NT2/D1 (cell line): ENCODE data around the gene BAAT.

ENCODE experiments used
- DNase-seq: peaks from one replicate; pipeline ENCODE4 v3.0.0-alpha.2; 2011; ENCODE audit warnings: low read depth, low spot score
- H3K27me3 ChIP-seq: 2 replicates; pipeline ENCODE4 v1.6.0; 2011; ENCODE audit warnings: mild to moderate bottlenecking; ENCODE audit not compliant: insufficient read length, insufficient read depth
- H3K36me3 ChIP-seq: 2 replicates; pipeline ENCODE4 v1.6.1; 2011; ENCODE audit warnings: mild to moderate bottlenecking, low read length, mixed read lengths; ENCODE audit not compliant: insufficient read depth, insufficient read length
- H3K4me1 ChIP-seq: 2 replicates; pipeline ENCODE4 v1.5.1; 2011; ENCODE audit not compliant: insufficient read depth, insufficient read length
- H3K4me3 ChIP-seq: 2 replicates; pipeline ENCODE4 v1.5.1; 2011; ENCODE audit warnings: low read depth; ENCODE audit not compliant: insufficient read length
- H3K9ac ChIP-seq: 2 replicates; pipeline ENCODE4 v1.6.0; 2011; ENCODE audit warnings: low read depth; ENCODE audit not compliant: insufficient read length
- H3K9me3 ChIP-seq: 2 replicates; pipeline ENCODE4 v1.5.1; 2011; ENCODE audit warnings: mild to moderate bottlenecking, low read length; ENCODE audit not compliant: insufficient read depth
- SUZ12 ChIP-seq: IDR thresholded peaks from 2 replicates; pipeline ENCODE4 v1.6.1; 2011; ENCODE audit not compliant: insufficient read length, insufficient read depth; ENCODE audit errors: extremely low read depth
- YY1 ChIP-seq: IDR thresholded peaks from 2 replicates; pipeline ENCODE4 v1.6.1; 2011; ENCODE audit not compliant: insufficient read length, insufficient read depth
- ZNF274 ChIP-seq: IDR thresholded peaks from 2 replicates; pipeline ENCODE4 v1.6.1; 2011; ENCODE audit warnings: mild to moderate bottlenecking, low read depth, low read length

Gene BAAT

GRCh38 chr9:101381833-101382342, 2.9 kb downstream of the BAAT start:
- Histone ChIP-seq H3K4me1 (no peaks in the 10 kb centered on the region), H3K9ac (no peak overlapping the region), H3K27me3 (no peaks in the 10 kb centered on the region), H3K36me3 (peaks cover 4% of the 10 kb centered on the region), H3K4me3 (no peak overlapping the region), H3K9me3 (peaks cover 26% of the 10 kb centered on the region)
- DNase-seq: no peak
- no peak for TF ChIP-seq ZNF274
- TF ChIP-seq SUZ12: no peak
- TF ChIP-seq YY1: no peak

DNA sequence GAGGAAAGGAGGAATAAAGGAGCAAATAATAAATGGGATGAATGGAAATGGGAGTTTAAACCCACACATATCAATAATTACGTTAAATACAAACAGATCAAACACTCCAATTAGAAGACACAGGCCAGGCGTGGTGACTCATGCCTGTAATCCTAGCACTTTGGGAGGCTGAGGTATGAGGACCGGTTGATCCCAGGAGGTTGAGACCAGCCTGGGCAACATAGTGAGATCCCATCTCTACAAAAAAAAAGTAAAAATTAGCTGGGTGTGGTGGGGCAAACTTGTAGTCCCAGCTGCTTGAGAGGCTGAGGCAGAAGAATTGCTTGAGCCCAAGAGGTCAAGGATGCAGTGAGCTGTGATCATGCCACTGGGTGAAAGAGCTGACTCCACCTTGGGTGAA, 3.7 kb downstream of the BAAT start:
- TF ChIP-seq SUZ12: no peak
- TF ChIP-seq YY1: no peak
- TF ChIP-seq ZNF274: no peak
- Histone ChIP-seq H3K9me3 (peaks cover 19% of the 10 kb centered on the region), H3K4me3 (no peak overlapping the region), H3K4me1 (no peaks in the 10 kb centered on the region), H3K27me3 (no peaks in the 10 kb centered on the region), H3K36me3 (no peaks in the 10 kb centered on the region), H3K9ac (no peak overlapping the region)
- DNase-seq: no peak

DNA sequence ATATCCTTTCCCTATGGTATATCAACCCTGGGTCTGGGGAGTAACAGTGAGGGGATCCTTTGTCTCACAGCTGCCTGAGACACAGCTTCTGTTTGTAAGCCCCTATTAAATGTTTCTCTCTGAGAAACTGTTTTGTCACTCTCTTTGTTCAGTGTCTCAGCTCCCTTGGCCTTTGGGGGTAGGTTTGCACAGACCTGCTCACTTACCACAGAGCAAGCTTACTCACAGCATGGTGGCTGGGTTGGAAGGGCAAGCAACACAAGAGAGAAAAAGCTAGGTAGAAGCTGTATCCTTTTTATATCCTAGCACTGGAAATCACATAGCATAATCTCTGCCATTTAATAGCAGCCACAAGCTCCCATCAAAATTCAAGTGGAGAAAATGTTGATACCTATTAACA, 4.5 kb downstream of the BAAT start:
- no peak overlapping the region for H3K4me3 ChIP-seq
- TF ChIP-seq ZNF274: no peak
- TF ChIP-seq YY1: no peak
- TF ChIP-seq SUZ12: no peak
- H3K9ac ChIP-seq: no peak overlapping the region
- H3K27me3 ChIP-seq: no peaks in the 10 kb centered on the region
- no peak for DNase-seq
- H3K36me3 ChIP-seq: no peaks in the 10 kb centered on the region
- no peaks in the 10 kb centered on the region for H3K4me1 ChIP-seq
- H3K9me3 ChIP-seq: peaks cover 11% of the 10 kb centered on the region; the same call in 1 of the 2 replicates

GRCh38 chr9:101376111-101376848, 8.5 kb downstream of the BAAT start:
- no peaks in the 10 kb centered on the region for H3K4me1 ChIP-seq
- H3K27me3 ChIP-seq: no peaks in the 10 kb centered on the region
- no peak overlapping the region for H3K4me3 ChIP-seq
- H3K9me3 ChIP-seq: no peaks in the 10 kb centered on the region
- DNase-seq: no peak
- TF ChIP-seq ZNF274 (no peak), SUZ12 (no peak), YY1 (no peak)
- no peak overlapping the region for H3K9ac ChIP-seq
- no peaks in the 10 kb centered on the region for H3K36me3 ChIP-seq

DNA sequence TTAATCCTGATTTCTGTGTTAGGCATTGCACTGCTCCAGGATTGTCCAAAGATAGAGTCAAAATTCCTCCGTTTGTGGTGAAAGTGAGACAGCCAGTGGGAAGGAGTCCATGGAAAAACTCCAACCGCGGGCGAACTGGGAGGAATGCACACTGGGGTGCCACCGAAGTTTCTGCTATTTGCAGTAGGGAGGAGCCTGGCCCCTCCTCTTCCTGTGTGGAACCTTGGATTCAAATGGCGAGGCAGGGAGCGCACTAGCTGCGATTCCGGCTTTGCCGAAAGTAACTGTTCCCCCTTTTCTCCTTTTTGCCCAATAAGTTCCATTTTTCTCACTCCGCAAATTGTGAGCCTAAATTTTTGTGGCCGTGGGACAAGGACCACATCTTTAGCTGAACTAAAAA, 9.3 kb downstream of the BAAT start:
- no peak overlapping the region for H3K9ac ChIP-seq
- H3K36me3 ChIP-seq: no peaks in the 10 kb centered on the region
- no peak overlapping the region for H3K4me3 ChIP-seq
- DNase-seq: no peak
- H3K27me3 ChIP-seq: no peaks in the 10 kb centered on the region
- no peaks in the 10 kb centered on the region for H3K4me1 ChIP-seq
- TF ChIP-seq SUZ12: no peak
- TF ChIP-seq ZNF274: no peak
- no peak for TF ChIP-seq YY1
- no peaks in the 10 kb centered on the region for H3K9me3 ChIP-seq

- no peak overlapping the region for H3K4me3 ChIP-seq
- H3K4me1 ChIP-seq: no peaks in the 10 kb centered on the region
- H3K9ac ChIP-seq: no peak overlapping the region
- H3K27me3 ChIP-seq: no peaks in the 10 kb centered on the region
- no peaks in the 10 kb centered on the region for H3K9me3 ChIP-seq
- H3K36me3 ChIP-seq: no peaks in the 10 kb centered on the region
- TF ChIP-seq YY1 (no peak), SUZ12 (no peak), ZNF274 (no peak)
- no peak for DNase-seq
These were observed 12.3 kb downstream of the BAAT start for GRCh38 chr9:101372327-101373118.

DNA sequence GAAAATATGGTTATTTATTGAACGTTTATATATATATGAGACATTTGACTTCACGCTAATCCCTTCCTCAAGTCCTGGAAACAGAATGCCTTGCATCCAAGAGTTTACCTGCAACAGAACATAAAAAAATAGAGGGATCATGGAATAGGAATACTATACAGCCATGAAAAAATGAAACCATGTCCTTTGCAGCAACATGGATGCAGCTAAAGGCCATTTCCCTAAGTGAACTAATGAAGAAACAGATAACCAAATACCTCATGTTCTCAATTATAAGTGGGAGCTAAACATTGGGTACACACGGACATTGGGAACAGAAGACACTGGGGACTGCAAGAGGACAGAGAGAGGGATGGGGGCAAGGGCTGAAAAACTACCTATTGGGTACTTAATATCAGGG, 13.0 kb downstream of the BAAT start:
- Histone ChIP-seq H3K4me1 (no peaks in the 10 kb centered on the region), H3K27me3 (no peaks in the 10 kb centered on the region), H3K9me3 (no peaks in the 10 kb centered on the region), H3K9ac (no peak overlapping the region), H3K4me3 (no peak overlapping the region), H3K36me3 (no peaks in the 10 kb centered on the region)
- no peak for TF ChIP-seq ZNF274
- no peak for TF ChIP-seq SUZ12
- TF ChIP-seq YY1: no peak
- no peak for DNase-seq
